ENCODE measurements around the gene COPA. TPM values are rescaled to one million over a fixed set of nuclear protein-coding genes. Genes with fewer than 3 reads are reported as not detected.

COPA gene
- total RNA-seq, 3 donors from 2014 or later (not counting 1 experiment from before 2014, with no cell fraction given) = 140 to 167 (median 148) TPM

DNA sequence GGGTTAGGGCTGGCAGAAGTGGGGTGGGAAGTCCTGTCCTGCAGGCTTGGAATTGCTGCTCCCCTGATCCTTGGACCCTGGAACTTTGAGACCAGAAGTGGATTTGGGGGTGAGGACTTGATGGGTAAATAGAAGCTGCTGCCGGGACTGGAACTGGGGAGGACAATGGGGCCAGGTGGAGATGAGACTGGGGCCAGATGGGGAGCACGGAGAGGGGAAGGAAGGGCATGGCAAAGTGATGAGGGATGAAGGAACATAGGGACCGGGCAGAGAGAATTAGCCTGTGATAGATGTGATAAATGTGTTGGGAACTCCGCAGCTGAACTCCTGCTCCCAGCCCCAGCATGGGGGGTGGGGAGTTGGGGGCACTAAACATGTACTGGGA, 24.5 kb upstream of the COPA start:
- Mint-ChIP-seq H3K27ac (no peak overlapping the region), H3K4me3 (no peak overlapping the region), H3K27me3 (ENCODE audit: low read depth in 2 of 2) (peaks cover 0 to 3% of the 10 kb centered on the region in 2 donors), H3K9me3 (no peaks in the 10 kb centered on the region), H3K36me3 (no peaks in the 10 kb centered on the region), H3K4me1 (peaks cover 0 to 6% of the 10 kb centered on the region in 2 donors)
- no peaks in the 10 kb centered on the region for H3K27me3 ChIP-seq (ENCODE audit: control insufficient read depth, insufficient read depth, low read length)
- intact Hi-C loops (cut with micrococcal nuclease) = no loop called here
- no peaks in the 10 kb centered on the region for H3K9me3 ChIP-seq (ENCODE audit: control insufficient read depth, insufficient read depth, low read length)
- no peak overlapping the region for H3K27ac ChIP-seq (ENCODE audit: low read length)
- ATAC-seq (no peak), DNase-seq (no peak)
- no peaks in the 10 kb centered on the region for H3K36me3 ChIP-seq (ENCODE audit: control insufficient read depth, insufficient read depth, low read length)
- 42% methylated on average over 4 of the region's 4 CpGs for WGBS (ENCODE audit: insufficient coverage)
- H3K4me3 ChIP-seq (ENCODE audit: low read length) = no peak overlapping the region
- no peaks in the 10 kb centered on the region for H3K4me1 ChIP-seq (ENCODE audit: control insufficient read depth, insufficient read depth, low read length)
- TF ChIP-seq, protein P1, sequence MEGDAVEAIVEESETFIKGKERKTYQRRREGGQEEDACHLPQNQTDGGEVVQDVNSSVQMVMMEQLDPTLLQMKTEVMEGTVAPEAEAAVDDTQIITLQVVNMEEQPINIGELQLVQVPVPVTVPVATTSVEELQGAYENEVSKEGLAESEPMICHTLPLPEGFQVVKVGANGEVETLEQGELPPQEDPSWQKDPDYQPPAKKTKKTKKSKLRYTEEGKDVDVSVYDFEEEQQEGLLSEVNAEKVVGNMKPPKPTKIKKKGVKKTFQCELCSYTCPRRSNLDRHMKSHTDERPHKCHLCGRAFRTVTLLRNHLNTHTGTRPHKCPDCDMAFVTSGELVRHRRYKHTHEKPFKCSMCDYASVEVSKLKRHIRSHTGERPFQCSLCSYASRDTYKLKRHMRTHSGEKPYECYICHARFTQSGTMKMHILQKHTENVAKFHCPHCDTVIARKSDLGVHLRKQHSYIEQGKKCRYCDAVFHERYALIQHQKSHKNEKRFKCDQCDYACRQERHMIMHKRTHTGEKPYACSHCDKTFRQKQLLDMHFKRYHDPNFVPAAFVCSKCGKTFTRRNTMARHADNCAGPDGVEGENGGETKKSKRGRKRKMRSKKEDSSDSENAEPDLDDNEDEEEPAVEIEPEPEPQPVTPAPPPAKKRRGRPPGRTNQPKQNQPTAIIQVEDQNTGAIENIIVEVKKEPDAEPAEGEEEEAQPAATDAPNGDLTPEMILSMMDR (IDR thresholded peaks at IDR 0.05) = no peak

DNA sequence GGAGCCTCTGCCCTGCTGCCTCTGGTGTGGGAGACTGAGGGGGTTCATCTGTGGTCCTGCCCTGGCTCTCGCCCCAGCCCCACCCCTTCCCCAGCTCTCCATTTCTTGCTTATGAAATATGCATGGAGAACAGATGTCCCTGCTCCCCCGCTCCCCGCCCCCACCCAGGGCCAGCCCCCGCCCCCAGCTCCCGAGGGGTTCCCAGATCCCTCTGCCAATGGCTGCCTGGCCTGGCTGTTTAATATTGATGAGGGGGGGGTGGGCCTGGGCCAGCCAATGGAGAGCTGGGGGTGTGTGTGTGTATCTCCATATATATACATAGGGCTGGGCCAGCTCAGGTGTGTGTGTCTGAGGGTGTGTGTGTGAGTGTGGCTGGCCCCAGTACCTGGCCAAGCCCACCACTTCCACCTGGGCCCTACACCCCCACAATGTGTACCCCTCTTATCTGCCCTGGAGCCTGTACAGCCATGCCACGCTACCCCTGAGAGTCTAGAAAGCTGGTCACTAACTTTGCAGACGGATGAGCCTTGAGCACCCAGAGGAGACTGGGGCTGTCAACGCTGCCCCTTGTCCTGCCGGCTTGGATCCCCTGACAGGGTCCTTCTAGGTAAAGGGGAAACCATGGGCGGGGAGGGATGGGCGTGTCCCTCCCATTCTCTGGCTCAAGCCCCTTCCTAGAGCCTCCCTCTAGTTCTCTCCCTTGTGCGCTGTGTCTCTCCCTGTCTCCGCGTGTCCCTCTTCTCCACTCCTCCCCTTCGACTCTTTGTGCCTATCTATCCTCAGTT, 23.9 kb upstream of the COPA start, which contains the start of gene NHLH1:
Gene NHLH1, plus strand, starts transcription at position 341 of the 785 bp plus-strand sequence. CDS start 3,661 bp downstream, outside the sequence.
- H3K4me1 ChIP-seq (ENCODE audit: control insufficient read depth, insufficient read depth, low read length) = no peaks in the 10 kb centered on the region
- Mint-ChIP-seq H3K9me3 (no peaks in the 10 kb centered on the region), H3K4me1 (peaks cover 0 to 11% of the 10 kb centered on the region in 2 donors), H3K36me3 (no peaks in the 10 kb centered on the region), H3K27ac (no peak within 1 kb of the TSS), H3K27me3 (ENCODE audit: low read depth in 2 of 2) (no peaks in the 10 kb centered on the region), H3K4me3 (no peak within 1 kb of the TSS)
- H3K9me3 ChIP-seq (ENCODE audit: control insufficient read depth, insufficient read depth, low read length) = no peaks in the 10 kb centered on the region
- no peak within 1 kb of the TSS for H3K4me3 ChIP-seq (ENCODE audit: low read length)
- no peaks in the 10 kb centered on the region for H3K27me3 ChIP-seq (ENCODE audit: control insufficient read depth, insufficient read depth, low read length)
- intact Hi-C loops (cut with micrococcal nuclease) = no loop called here
- no peak for DNase-seq
- 77% methylated on average over 11 of the region's 15 CpGs for WGBS (ENCODE audit: insufficient coverage)
- no peaks in the 10 kb centered on the region for H3K36me3 ChIP-seq (ENCODE audit: control insufficient read depth, insufficient read depth, low read length)
- ATAC-seq = no peak
- TF ChIP-seq, protein P1 (IDR thresholded peaks at IDR 0.05) = no peak
- H3K27ac ChIP-seq (ENCODE audit: low read length) = no peak within 1 kb of the TSS

DNA sequence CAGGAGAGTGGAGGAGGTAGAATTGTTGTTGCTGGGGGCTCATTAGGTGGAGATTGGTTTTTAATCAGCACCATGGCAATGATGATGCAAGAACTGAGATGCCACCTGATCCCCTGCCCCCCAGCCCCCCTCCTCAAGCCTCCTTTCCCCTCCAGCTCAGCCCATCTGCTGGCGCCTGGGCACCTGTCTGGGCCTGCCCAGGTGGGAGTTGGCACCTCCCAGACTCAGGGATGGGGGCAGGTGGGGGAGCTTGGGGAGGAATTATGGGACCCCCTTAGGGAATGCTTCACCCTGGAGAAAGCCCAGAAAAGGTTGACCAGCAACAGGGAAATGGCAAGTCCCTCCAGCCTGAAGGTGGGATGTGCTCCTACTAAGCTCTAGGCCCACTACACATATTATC, 22.3 kb upstream of the COPA start:
- TF ChIP-seq, protein P1 (IDR thresholded peaks at IDR 0.05) = no peak
- Histone ChIP-seq H3K27ac (ENCODE audit: low read length) (no peak overlapping the region), H3K9me3 (ENCODE audit: control insufficient read depth, insufficient read depth, low read length) (no peaks in the 10 kb centered on the region), H3K27me3 (ENCODE audit: control insufficient read depth, insufficient read depth, low read length) (no peaks in the 10 kb centered on the region), H3K36me3 (ENCODE audit: control insufficient read depth, insufficient read depth, low read length) (peaks cover 4% of the 10 kb centered on the region), H3K4me1 (ENCODE audit: control insufficient read depth, insufficient read depth, low read length) (no peaks in the 10 kb centered on the region), H3K4me3 (ENCODE audit: low read length) (no peak overlapping the region)
- Mint-ChIP-seq H3K4me1 (peaks cover 0 to 11% of the 10 kb centered on the region in 2 donors), H3K4me3 (no peak overlapping the region), H3K27ac (no peak overlapping the region), H3K27me3 (ENCODE audit: low read depth in 2 of 2) (no peaks in the 10 kb centered on the region), H3K9me3 (no peaks in the 10 kb centered on the region), H3K36me3 (no peaks in the 10 kb centered on the region)
- intact Hi-C loops (cut with micrococcal nuclease) = no loop called here
- no peak for ATAC-seq
- DNase-seq = no peak
- no CpG with 5 or more reads among the region's 1 CpG for WGBS (ENCODE audit: insufficient coverage)
